AG10803 (cell line): ENCODE measurements around the gene PELI3.

Experiments
- DNase-seq: peaks from one replicate; pipeline ENCODE4 v3.0.0; 2010; ENCODE audit warnings: low read depth
- H3K4me3 ChIP-seq: 2 replicates; pipeline ENCODE4 v1.5.1; 2011; ENCODE audit warnings: mild to moderate bottlenecking, low read length, control low read depth
- TF ChIP-seq, protein P1 (sequence below): conservative IDR thresholded peaks from 2 replicates; pipeline ENCODE4 v1.5.1; 2011; ENCODE audit warnings: mild to moderate bottlenecking, low read length, control low read depth, inconsistent platforms

Gene PELI3

DNA sequence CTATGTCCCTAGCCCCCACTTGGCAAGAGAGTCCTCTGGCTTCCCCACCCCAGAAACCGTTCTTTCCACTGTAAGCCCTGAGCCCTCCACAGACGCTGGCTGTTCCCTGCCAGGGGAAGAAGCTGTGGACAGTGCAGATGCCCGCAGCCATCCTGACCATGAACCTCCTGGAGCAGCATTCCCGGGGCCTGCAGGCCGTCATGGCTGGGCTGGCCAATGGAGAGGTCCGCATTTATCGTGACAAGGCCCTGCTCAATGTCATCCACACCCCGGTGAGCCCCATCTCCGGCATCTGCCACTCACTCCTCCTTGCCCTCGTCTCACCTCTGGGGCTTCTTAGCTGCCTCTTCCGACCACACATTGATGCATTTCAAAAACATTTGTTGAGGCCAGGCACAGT lies 56.9 kb downstream of the PELI3 start:
- DNase-seq: no peak
- no peak overlapping the region for H3K4me3 ChIP-seq
- TF ChIP-seq, protein P1, sequence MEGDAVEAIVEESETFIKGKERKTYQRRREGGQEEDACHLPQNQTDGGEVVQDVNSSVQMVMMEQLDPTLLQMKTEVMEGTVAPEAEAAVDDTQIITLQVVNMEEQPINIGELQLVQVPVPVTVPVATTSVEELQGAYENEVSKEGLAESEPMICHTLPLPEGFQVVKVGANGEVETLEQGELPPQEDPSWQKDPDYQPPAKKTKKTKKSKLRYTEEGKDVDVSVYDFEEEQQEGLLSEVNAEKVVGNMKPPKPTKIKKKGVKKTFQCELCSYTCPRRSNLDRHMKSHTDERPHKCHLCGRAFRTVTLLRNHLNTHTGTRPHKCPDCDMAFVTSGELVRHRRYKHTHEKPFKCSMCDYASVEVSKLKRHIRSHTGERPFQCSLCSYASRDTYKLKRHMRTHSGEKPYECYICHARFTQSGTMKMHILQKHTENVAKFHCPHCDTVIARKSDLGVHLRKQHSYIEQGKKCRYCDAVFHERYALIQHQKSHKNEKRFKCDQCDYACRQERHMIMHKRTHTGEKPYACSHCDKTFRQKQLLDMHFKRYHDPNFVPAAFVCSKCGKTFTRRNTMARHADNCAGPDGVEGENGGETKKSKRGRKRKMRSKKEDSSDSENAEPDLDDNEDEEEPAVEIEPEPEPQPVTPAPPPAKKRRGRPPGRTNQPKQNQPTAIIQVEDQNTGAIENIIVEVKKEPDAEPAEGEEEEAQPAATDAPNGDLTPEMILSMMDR: no peak

DNA sequence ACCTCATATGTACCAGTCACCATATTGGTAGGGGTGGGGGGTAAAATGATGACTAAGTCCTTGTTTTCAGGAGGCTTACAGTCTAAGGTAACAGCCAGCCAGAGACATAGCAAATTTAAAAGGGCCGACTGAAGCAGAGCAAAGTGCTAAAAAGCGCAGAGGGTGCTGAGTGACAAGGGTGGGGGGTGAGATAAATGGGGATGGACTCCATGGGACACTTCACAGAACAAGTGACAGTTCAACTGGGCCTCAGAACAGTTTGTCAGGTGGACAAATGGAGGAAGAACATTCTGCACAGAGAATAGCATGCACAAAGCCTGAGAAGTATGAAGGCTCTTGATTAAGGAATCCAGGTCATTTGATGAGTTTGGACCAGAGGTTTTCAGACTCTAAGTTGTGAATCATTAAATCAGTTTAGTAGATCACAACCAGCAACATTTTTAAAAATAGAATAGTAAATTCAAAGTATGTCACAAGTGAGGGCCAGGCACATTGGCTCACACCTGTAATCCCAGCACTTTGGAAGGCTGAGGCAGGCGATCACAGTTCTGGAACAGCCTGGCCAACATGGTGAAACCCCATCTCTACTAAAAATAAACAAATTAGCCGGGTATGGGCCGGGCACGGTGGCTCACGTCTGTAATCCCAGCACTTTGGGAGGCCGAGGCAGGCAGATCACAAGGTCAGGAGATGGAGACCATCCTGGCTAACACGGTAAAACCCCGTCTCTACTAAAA lies 57.8 kb downstream of the PELI3 start:
- no peak overlapping the region for H3K4me3 ChIP-seq
- DNase-seq: no peak
- TF ChIP-seq, protein P1: no peak
